H1 (cell line): Measurements from ENCODE around the gene AUH. TPM values are rescaled to one million over a fixed set of nuclear protein-coding genes. Genes with fewer than 3 reads are reported as not detected.

ENCODE experiments used
- CHD1 ChIP-seq: IDR thresholded peaks from 2 replicates; pipeline ENCODE4 v1.6.1; 2012; ENCODE audit warnings: low read depth, low read length, improper control_type of control experiment
- CTCF ChIP-seq, 3 experiments: IDR thresholded peaks; 1 replicate in 2 of 3; 2 replicates in 1 of 3; pipeline versions ENCODE4 v1.5.1 to v1.6.1; 2011; ENCODE audit warnings: low read length in 3 of 3, mild to moderate bottlenecking in 3 of 3, inconsistent platforms in 2 of 3, low read depth in 1 of 3, moderate library complexity in 1 of 3; ENCODE audit not compliant: insufficient read depth in 1 of 3; ENCODE audit errors: control extremely low read depth in 1 of 3
- NANOG ChIP-seq: IDR thresholded peaks from 2 replicates; pipeline ENCODE4 v1.6.1; 2011; ENCODE audit warnings: low read length, low read depth, mild to moderate bottlenecking, inconsistent platforms; ENCODE audit not compliant: insufficient read depth, poor library complexity, severe bottlenecking
- POLR2AphosphoS5 ChIP-seq: IDR thresholded peaks from 2 replicates; pipeline ENCODE4 v1.6.1; 2011; ENCODE audit warnings: low read depth, low read length
- polyA plus RNA-seq, 7 experiments: library from polyadenylated mRNA; depleted of rRNA in 3 of 7; stranded (reverse) in 5 of 7; unstranded in 2 of 7; fragments of >200 nt in 5 of 7; fragments of 200-250 nt in 2 of 7; gene quantifications; 1 replicate in 5 of 7; 2 replicates in 1 of 7; 4 replicates in 1 of 7; pipeline versions ENCODE4 v1.2.1 to v1.2.3, GENCODE V29; 2011 to 2013; ENCODE audit warnings: missing spikeins in 2 of 7, mixed read lengths in 2 of 7
- total RNA-seq: library from RNA; stranded (reverse); fragmentation: NEBNext Ultra II Directional; extraction: Animal tissue kit (Norgen Biotek cat#: 25700); gene quantifications from 2 replicates; pipeline ENCODE4 v1.2.1, GENCODE V29; 2021

The AUH gene
- total and polyA plus RNA-seq, 2 of the 8 experiments (the other 6 are each of a cell fraction or from before 2014, with no cell fraction given), result 5.8 to 21.9 TPM

GRCh38 chr9:91305596-91306295, 56.0 kb downstream of the AUH start (continued):
- no peak for TF ChIP-seq NANOG
- no peak for TF ChIP-seq POLR2AphosphoS5
- no peak for TF ChIP-seq CTCF (IDR thresholded peaks at IDR 0.05; ENCODE audit: control extremely low read depth in 1 of 3, insufficient read depth in 1 of 3, low read depth in 1 of 3, low read length in 3 of 3)
- no peak for TF ChIP-seq CHD1
- TF ChIP-seq, all 59 proteins: peak for 0
